Measurements from ENCODE around the gene OGT. TPM values are rescaled to one million over a fixed set of nuclear protein-coding genes. Genes with fewer than 3 reads are reported as not detected.
"Not testable (repeated sequence)": the region's sequence is repeated elsewhere in the genome, so short reads cannot be mapped to it uniquely, and the experiment has no call there.

The OGT gene
- total RNA-seq, 1 donor from 2014 or later: 64.2 TPM

GRCh38 chrX:71579136-71579989 is 46.5 kb downstream of the OGT start:
- no peaks in the 10 kb centered on the region for H3K4me1 ChIP-seq
- H3K27me3 ChIP-seq: no peaks in the 10 kb centered on the region
- intact Hi-C loops (cut with DNase I): no loop called here
- peaks cover 7 to 19% of the 10 kb centered on the region in 2 donors for H3K36me3 ChIP-seq
- H3K27ac ChIP-seq: no peak overlapping the region
- no peak for TF ChIP-seq CTCF (IDR thresholded peaks at IDR 0.05)
- no peak for DNase-seq (ENCODE audit: low spot score in 2 of 2)
- no peaks in the 10 kb centered on the region for H3K9me3 ChIP-seq
- no peak overlapping the region for H3K4me3 ChIP-seq

DNA sequence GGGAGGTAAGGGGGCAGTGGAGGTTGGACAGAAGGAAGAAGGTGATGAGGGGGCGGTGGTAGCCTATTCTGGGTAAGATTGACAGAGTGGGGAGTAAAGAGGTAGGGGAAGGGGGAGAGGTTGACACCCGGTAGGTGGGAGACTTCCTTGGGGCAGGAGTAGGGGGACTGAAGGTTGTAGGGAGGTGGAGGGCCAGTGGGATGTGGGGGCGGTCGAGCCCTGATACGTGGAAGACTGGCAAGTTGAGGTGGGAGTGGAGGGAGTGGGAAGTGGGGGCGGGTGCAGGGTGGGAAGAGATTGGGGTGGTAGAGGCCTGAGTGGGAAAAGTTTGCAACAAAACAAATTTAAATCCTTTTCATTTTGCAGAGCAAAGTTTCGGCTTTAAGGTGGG is 47.1 kb downstream of the OGT start:
- intact Hi-C loops (cut with DNase I): no loop called here
- Histone ChIP-seq H3K27ac (no peak overlapping the region), H3K4me3 (no peak overlapping the region), H3K36me3 (peaks cover 7 to 19% of the 10 kb centered on the region in 2 donors), H3K9me3 (no peaks in the 10 kb centered on the region), H3K27me3 (no peaks in the 10 kb centered on the region), H3K4me1 (no peaks in the 10 kb centered on the region)
- TF ChIP-seq CTCF (IDR thresholded peaks at IDR 0.05): no peak
- DNase-seq (ENCODE audit: low spot score in 2 of 2): no peak

DNA sequence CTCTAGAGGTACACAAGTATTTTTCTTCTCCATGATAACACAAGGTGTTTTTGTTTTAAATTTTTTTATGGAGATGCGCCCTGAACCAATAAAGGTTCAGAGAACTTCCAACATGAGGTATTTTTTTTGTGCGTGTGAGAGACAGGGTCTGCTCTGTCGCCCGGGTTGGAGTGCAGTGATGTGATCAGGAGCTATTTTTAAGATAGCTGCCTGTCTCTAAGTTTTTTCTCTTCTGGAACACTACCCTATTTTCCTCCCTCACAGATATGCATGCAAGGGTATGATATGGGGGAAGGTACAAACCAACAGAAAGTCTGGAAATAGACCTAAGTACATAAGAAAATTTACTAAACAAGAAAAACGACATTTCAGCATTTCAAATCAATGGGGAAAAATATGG is 48.3 kb downstream of the OGT start:
- TF ChIP-seq CTCF (IDR thresholded peaks at IDR 0.05): no peak
- Histone ChIP-seq H3K9me3 (no peaks in the 10 kb centered on the region), H3K4me3 (no peak overlapping the region), H3K36me3 (peaks cover 7 to 17% of the 10 kb centered on the region in 2 donors), H3K27me3 (no peaks in the 10 kb centered on the region), H3K4me1 (no peaks in the 10 kb centered on the region), H3K27ac (no peak overlapping the region)
- DNase-seq (ENCODE audit: low spot score in 2 of 2): no peak
- intact Hi-C loops (cut with DNase I): no loop called here

DNA sequence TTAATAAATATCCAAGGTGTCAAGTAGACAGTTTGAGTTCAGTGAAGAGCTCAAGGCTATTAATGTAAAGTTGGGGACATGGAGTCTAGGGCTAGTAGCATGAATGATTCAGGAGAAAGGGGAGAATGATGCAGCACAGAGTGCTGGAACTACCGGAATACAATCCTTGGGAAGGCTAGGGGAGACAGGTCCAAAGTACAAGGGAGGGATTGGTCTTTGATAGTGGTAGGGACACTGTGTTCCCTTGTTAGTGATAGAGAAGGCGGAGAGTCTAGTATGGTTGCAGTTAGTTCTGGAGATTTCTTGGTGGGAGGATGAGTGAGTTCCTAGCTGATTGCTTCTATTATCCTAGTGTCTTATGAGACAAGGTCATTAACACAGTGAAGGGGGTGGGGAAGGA is 54.0 kb downstream of the OGT start:
- Histone ChIP-seq H3K9me3 (no peaks in the 10 kb centered on the region), H3K4me3 (no peak overlapping the region), H3K27me3 (no peaks in the 10 kb centered on the region), H3K27ac (no peak overlapping the region), H3K36me3 (no peaks in the 10 kb centered on the region), H3K4me1 (no peaks in the 10 kb centered on the region)
- intact Hi-C loops (cut with DNase I): no loop called here
- no peak for DNase-seq (ENCODE audit: low spot score in 2 of 2)
- no peak for TF ChIP-seq CTCF (IDR thresholded peaks at IDR 0.05)

GRCh38 chrX:71593210-71593609 is 60.3 kb downstream of the OGT start:
- H3K27me3 ChIP-seq; intact Hi-C loops (cut with DNase I); H3K27ac ChIP-seq; H3K9me3 ChIP-seq; H3K4me3 ChIP-seq; DNase-seq (ENCODE audit: low spot score in 2 of 2); H3K4me1 ChIP-seq; H3K36me3 ChIP-seq: not testable (repeated sequence)

GRCh38 chrX:71599965-71600364 is 67.1 kb downstream of the OGT start:
- DNase-seq (ENCODE audit: low spot score in 2 of 2): no peak
- no peak for TF ChIP-seq CTCF (IDR thresholded peaks at IDR 0.05)
- no peak overlapping the region for H3K27ac ChIP-seq
- H3K27me3 ChIP-seq: no peaks in the 10 kb centered on the region
- intact Hi-C loops (cut with DNase I): no loop called here
- H3K4me1 ChIP-seq: no peaks in the 10 kb centered on the region
- peaks cover 26 to 41% of the 10 kb centered on the region in 2 donors for H3K36me3 ChIP-seq
- peaks cover 0 to 4% of the 10 kb centered on the region in 2 donors for H3K9me3 ChIP-seq
- no peak overlapping the region for H3K4me3 ChIP-seq
